ENCODE data around the gene PSMD9. TPM values are rescaled to one million over a fixed set of nuclear protein-coding genes. Genes with fewer than 3 reads are reported as not detected.

The PSMD9 gene
- total and polyA plus RNA-seq, 10 of the 15 experiments (the other 5 are each of a cell fraction or from before 2014, with no cell fraction given): 14.6 to 152 (median 58.1) TPM

GRCh38 chr12:121933522-121934308 is 45.1 kb downstream of the PSMD9 start:
- H3K4me1 ChIP-seq (ENCODE audit: control insufficient read depth, insufficient read depth, low read length): no peaks in the 10 kb centered on the region
- in situ Hi-C loops (cut with MboI): no loop called here
- no peak overlapping the region for H3K9ac ChIP-seq (ENCODE audit: control insufficient read depth, insufficient read depth, low read length)
- ChIA-PET CTCF (no interaction called here), SMC1A (ENCODE audit: uncharacterized antibody, unreplicated experiment) (no interaction called here), RAD21 (ENCODE audit: unreplicated experiment) (no interaction called here), POLR2A (no interaction called here)
- H3K27me3 ChIP-seq (replicated peaks in 1 of 2; ENCODE audit: control insufficient read depth in 2 of 2, insufficient read depth in 2 of 2, low read length in 1 of 2): no peaks in the 10 kb centered on the region
- BruUV-seq (replicated peaks): no TSS peak
- FAIRE-seq: no peak
- 81% methylated on average over 17 of the region's 17 CpGs for WGBS (ENCODE audit: insufficient coverage, insufficient replicate concordance, low lambda C conversion rate, missing lambda C conversion rate)
- H3K79me2 ChIP-seq (ENCODE audit: control insufficient read depth, insufficient read depth, low read length): no peaks in the 10 kb centered on the region
- H2AFZ ChIP-seq (ENCODE audit: control insufficient read depth, low read depth, low read length): no peak overlapping the region
- no peak for DNase-seq (ENCODE audit: low read depth, low spot score)
- intact Hi-C loops (cut with micrococcal nuclease; ENCODE audit: unreplicated experiment): no loop called here
- no peaks in the 10 kb centered on the region; the same call in 1 of the 2 replicates for H4K20me1 ChIP-seq (ENCODE audit: control insufficient read depth, insufficient read depth)
- H3K9me3 ChIP-seq (replicated peaks; ENCODE audit: control insufficient read depth, insufficient read depth, low read length): no peaks in the 10 kb centered on the region; the same call in 2 of the 3 replicates
- no peak overlapping the region for H3K4me3 ChIP-seq
- TF ChIP-seq HDGF (IDR thresholded peaks at IDR 0.05): no peak
- TF ChIP-seq PKNOX1 (IDR thresholded peaks at IDR 0.05): no peak
- no peak for TF ChIP-seq ATF3 (IDR thresholded peaks at IDR 0.05; ENCODE audit: borderline replicate concordance, extremely low read depth, low read depth, low read length)
- TF ChIP-seq HDAC2 (IDR thresholded peaks at IDR 0.05): no peak
- no peak for TF ChIP-seq EZH2 (IDR thresholded peaks at IDR 0.05; ENCODE audit: borderline replicate concordance, control insufficient read depth, low read depth, low read length)
- TF ChIP-seq, protein P1, sequence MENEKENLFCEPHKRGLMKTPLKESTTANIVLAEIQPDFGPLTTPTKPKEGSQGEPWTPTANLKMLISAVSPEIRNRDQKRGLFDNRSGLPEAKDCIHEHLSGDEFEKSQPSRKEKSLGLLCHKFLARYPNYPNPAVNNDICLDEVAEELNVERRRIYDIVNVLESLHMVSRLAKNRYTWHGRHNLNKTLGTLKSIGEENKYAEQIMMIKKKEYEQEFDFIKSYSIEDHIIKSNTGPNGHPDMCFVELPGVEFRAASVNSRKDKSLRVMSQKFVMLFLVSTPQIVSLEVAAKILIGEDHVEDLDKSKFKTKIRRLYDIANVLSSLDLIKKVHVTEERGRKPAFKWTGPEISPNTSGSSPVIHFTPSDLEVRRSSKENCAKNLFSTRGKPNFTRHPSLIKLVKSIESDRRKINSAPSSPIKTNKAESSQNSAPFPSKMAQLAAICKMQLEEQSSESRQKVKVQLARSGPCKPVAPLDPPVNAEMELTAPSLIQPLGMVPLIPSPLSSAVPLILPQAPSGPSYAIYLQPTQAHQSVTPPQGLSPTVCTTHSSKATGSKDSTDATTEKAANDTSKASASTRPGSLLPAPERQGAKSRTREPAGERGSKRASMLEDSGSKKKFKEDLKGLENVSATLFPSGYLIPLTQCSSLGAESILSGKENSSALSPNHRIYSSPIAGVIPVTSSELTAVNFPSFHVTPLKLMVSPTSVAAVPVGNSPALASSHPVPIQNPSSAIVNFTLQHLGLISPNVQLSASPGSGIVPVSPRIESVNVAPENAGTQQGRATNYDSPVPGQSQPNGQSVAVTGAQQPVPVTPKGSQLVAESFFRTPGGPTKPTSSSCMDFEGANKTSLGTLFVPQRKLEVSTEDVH (IDR thresholded peaks at IDR 0.05; ENCODE audit: low read depth, partially characterized antibody): no peak
- no peak for TF ChIP-seq MEF2A (IDR thresholded peaks at IDR 0.05; ENCODE audit: insufficient read depth, low read depth, low read length)
- no peak for TF ChIP-seq SREBF2 (IDR thresholded peaks at IDR 0.05; ENCODE audit: low read length)
- no peak for TF ChIP-seq ESRRA (IDR thresholded peaks at IDR 0.05; ENCODE audit: low read length)
- no peak for TF ChIP-seq TCF3 (IDR thresholded peaks at IDR 0.05; ENCODE audit: borderline replicate concordance, insufficient read depth, low read depth, low read length)
- ATAC-seq: no peak
- no peak overlapping the region for H3K4me2 ChIP-seq (ENCODE audit: control insufficient read depth, insufficient read depth)
- no peaks in the 10 kb centered on the region for H3K36me3 ChIP-seq (ENCODE audit: control insufficient read depth in 2 of 2, insufficient read depth in 2 of 2, low read length in 1 of 2)
- H3K27ac ChIP-seq (ENCODE audit: control insufficient read depth, insufficient read depth): no peak overlapping the region

Data from GM12878 (cell line).